ENCODE measurements around the gene BDNF.

Gene BDNF

DNA sequence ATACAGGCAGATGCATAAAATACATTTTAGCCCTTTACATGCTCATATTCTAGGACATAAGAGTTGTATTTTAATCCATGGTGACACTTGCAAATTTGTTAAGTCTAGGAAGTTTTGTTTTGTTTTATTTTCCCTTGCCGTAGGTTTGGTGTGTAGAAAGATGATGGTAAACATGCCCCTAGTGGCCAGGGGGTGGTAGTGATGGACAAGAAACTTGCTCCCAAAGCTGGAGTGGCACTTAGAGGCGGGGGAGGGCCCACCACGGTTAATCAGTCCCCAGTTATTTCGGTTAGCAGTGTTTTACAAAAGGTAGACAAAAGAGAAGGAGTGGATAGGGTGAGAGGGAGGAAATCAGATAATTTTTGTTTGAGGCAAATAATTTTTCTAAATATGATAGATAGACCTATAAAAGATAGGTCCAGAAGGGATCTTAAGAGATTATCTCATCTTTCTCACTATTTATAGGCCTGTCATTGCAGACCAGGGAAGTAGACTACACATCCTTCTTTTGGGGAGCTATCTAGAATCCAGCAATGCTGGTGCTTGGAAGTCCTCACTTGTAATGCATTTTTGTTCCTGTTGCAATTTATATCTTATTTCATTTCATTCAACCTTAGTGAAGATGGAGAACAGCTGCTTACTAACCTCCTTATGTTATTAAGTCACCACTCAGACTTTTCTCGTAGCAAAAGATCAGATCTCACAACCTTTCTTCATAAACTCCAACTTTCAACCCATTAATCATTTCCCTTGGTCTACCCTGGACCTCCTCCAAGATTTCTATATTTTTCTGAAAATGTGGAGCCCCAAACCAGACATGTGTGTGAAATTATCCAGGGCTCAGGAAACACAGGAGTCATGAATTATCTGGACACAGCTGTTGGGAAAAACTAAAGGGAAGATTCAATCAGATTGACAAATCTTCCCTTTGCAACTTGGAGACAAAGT, 5.9 kb upstream of the BDNF start:
- H4K91ac ChIP-seq (ENCODE audit: low read depth, low read length), result no peak overlapping the region
- no peak overlapping the region for H2BK120ac ChIP-seq (ENCODE audit: insufficient read depth, low read length, poor library complexity)
- 100% methylated on average over 1 of the region's 5 CpGs for whole genome bisulfite sequencing (ENCODE audit: extremely low coverage, insufficient coverage, insufficient read length)

GRCh38 chr11:27703481-27703880, 3.2 kb upstream of the BDNF start:
- no CpG with 5 or more reads among the region's 3 CpGs for WGBS (ENCODE audit: extremely low coverage, insufficient coverage, insufficient read length)
- H2BK12ac ChIP-seq (ENCODE audit: low read length), result no peak overlapping the region
- H4K12ac ChIP-seq (ENCODE audit: low read depth, low read length), result no peak overlapping the region
- peak in 1 of 2 donors; percentile 49 for DNase-seq
- no peak overlapping the region for H3K4ac ChIP-seq (ENCODE audit: low read depth, low read length)
- H2AFZ ChIP-seq (ENCODE audit: insufficient read depth, low read length, poor library complexity), result no peak overlapping the region
- no peaks in the 10 kb centered on the region for H3K36me3 ChIP-seq (ENCODE audit: control insufficient read depth in 1 of 2, insufficient read depth in 2 of 2, low read length in 2 of 2)
- H2BK5ac ChIP-seq (ENCODE audit: low read depth, low read length, poor library complexity), result no peak overlapping the region
- H4K91ac ChIP-seq (ENCODE audit: low read depth, low read length), result no peak overlapping the region
- no peak overlapping the region for H3K23ac ChIP-seq (ENCODE audit: low read length)
- no peak overlapping the region for H3K18ac ChIP-seq (ENCODE audit: low read length)
- H4K8ac ChIP-seq (ENCODE audit: low read depth, low read length), result no peak overlapping the region
- H3K4me3 ChIP-seq (ENCODE audit: low read depth, low read length), result no peak overlapping the region
- H2BK120ac ChIP-seq (ENCODE audit: insufficient read depth, low read length, poor library complexity), result no peak overlapping the region
- H3K27me3 ChIP-seq (ENCODE audit: insufficient read depth, low read length), result peaks cover 27% of the 10 kb centered on the region
- no peak overlapping the region for H2AK5ac ChIP-seq (ENCODE audit: low read length)
- peaks cover 9 to 10% of the 10 kb centered on the region in 2 experiments for H3K4me1 ChIP-seq (ENCODE audit: control insufficient read depth in 1 of 2, insufficient read depth in 2 of 2, low read length in 2 of 2)
- no peak overlapping the region for H3K4me2 ChIP-seq (ENCODE audit: low read length)
- no peaks in the 10 kb centered on the region for H3K9me3 ChIP-seq (ENCODE audit: insufficient read depth, low read depth, low read length)
- no peak overlapping the region for H3K27ac ChIP-seq (ENCODE audit: low read depth, low read length)
- H3K9ac ChIP-seq (ENCODE audit: low read length), result no peak overlapping the region
- peaks cover 4% of the 10 kb centered on the region for H3K79me1 ChIP-seq (ENCODE audit: low read length)
- H3K14ac ChIP-seq (ENCODE audit: low read length), result no peak overlapping the region
- no peaks in the 10 kb centered on the region for H3K79me2 ChIP-seq (ENCODE audit: control insufficient read depth, insufficient read depth, low read length, poor library complexity)

More for the DNA sequence above, 5.9 kb upstream of the BDNF start:
- Histone ChIP-seq H3K18ac (ENCODE audit: low read length) (no peak overlapping the region), H2AFZ (ENCODE audit: insufficient read depth, low read length, poor library complexity) (no peak overlapping the region), H2AK5ac (ENCODE audit: low read length) (no peak overlapping the region), H4K8ac (ENCODE audit: low read depth, low read length) (no peak overlapping the region), H3K9me3 (ENCODE audit: insufficient read depth, low read depth, low read length) (no peaks in the 10 kb centered on the region), H3K14ac (ENCODE audit: low read length) (no peak overlapping the region), H3K27me3 (ENCODE audit: insufficient read depth, low read length) (peaks cover 11% of the 10 kb centered on the region), H3K4me2 (ENCODE audit: low read length) (no peak overlapping the region), H3K9ac (ENCODE audit: low read length) (no peak overlapping the region), H3K4me1 (ENCODE audit: control insufficient read depth in 1 of 2, insufficient read depth in 2 of 2, low read length in 2 of 2) (peaks cover 4% of the 10 kb centered on the region in 2 experiments), H3K4ac (ENCODE audit: low read depth, low read length) (no peak overlapping the region), H2BK5ac (ENCODE audit: low read depth, low read length, poor library complexity) (no peak overlapping the region), H2BK12ac (ENCODE audit: low read length) (no peak overlapping the region), H3K4me3 (ENCODE audit: low read depth, low read length) (no peak overlapping the region), H3K79me2 (ENCODE audit: control insufficient read depth, insufficient read depth, low read length, poor library complexity) (no peaks in the 10 kb centered on the region), H3K27ac (ENCODE audit: low read depth, low read length) (no peak overlapping the region), H4K12ac (ENCODE audit: low read depth, low read length) (no peak overlapping the region), H3K79me1 (ENCODE audit: low read length) (no peaks in the 10 kb centered on the region), H3K36me3 (ENCODE audit: control insufficient read depth in 1 of 2, insufficient read depth in 2 of 2, low read length in 2 of 2) (no peaks in the 10 kb centered on the region), H3K23ac (ENCODE audit: low read length) (no peak overlapping the region)
- peak in 1 of 2 donors; percentile 42 for DNase-seq

GRCh38 chr11:27702811-27703210, 2.6 kb upstream of the BDNF start:
- no peak overlapping the region for H4K8ac ChIP-seq (ENCODE audit: low read depth, low read length)
- H2BK5ac ChIP-seq (ENCODE audit: low read depth, low read length, poor library complexity), result no peak overlapping the region
- H3K4ac ChIP-seq (ENCODE audit: low read depth, low read length), result no peak overlapping the region
- no peak overlapping the region for H4K12ac ChIP-seq (ENCODE audit: low read depth, low read length)
- no peak overlapping the region for H3K27ac ChIP-seq (ENCODE audit: low read depth, low read length)
- H3K4me1 ChIP-seq (ENCODE audit: control insufficient read depth in 1 of 2, insufficient read depth in 2 of 2, low read length in 2 of 2), result peaks cover 9 to 10% of the 10 kb centered on the region in 2 experiments
- no peak overlapping the region for H2BK120ac ChIP-seq (ENCODE audit: insufficient read depth, low read length, poor library complexity)
- H3K9me3 ChIP-seq (ENCODE audit: insufficient read depth, low read depth, low read length), result no peaks in the 10 kb centered on the region
- DNase-seq, result no peak
- no peak overlapping the region for H3K14ac ChIP-seq (ENCODE audit: low read length)
- no peaks in the 10 kb centered on the region for H3K79me2 ChIP-seq (ENCODE audit: control insufficient read depth, insufficient read depth, low read length, poor library complexity)
- H3K18ac ChIP-seq (ENCODE audit: low read length), result no peak overlapping the region
- no peak overlapping the region for H3K4me2 ChIP-seq (ENCODE audit: low read length)
- H2AK5ac ChIP-seq (ENCODE audit: low read length), result no peak overlapping the region
- H3K23ac ChIP-seq (ENCODE audit: low read length), result no peak overlapping the region
- no peaks in the 10 kb centered on the region for H3K36me3 ChIP-seq (ENCODE audit: control insufficient read depth in 1 of 2, insufficient read depth in 2 of 2, low read length in 2 of 2)
- peaks cover 4% of the 10 kb centered on the region for H3K79me1 ChIP-seq (ENCODE audit: low read length)
- H3K9ac ChIP-seq (ENCODE audit: low read length), result no peak overlapping the region
- H2AFZ ChIP-seq (ENCODE audit: insufficient read depth, low read length, poor library complexity), result no peak overlapping the region
- no peak overlapping the region for H2BK12ac ChIP-seq (ENCODE audit: low read length)
- no peak overlapping the region for H3K4me3 ChIP-seq (ENCODE audit: low read depth, low read length)
- peaks cover 27% of the 10 kb centered on the region for H3K27me3 ChIP-seq (ENCODE audit: insufficient read depth, low read length)
- H4K91ac ChIP-seq (ENCODE audit: low read depth, low read length), result no peak overlapping the region
- WGBS (ENCODE audit: extremely low coverage, insufficient coverage, insufficient read length), result no CpG with 5 or more reads among the region's 6 CpGs

DNA sequence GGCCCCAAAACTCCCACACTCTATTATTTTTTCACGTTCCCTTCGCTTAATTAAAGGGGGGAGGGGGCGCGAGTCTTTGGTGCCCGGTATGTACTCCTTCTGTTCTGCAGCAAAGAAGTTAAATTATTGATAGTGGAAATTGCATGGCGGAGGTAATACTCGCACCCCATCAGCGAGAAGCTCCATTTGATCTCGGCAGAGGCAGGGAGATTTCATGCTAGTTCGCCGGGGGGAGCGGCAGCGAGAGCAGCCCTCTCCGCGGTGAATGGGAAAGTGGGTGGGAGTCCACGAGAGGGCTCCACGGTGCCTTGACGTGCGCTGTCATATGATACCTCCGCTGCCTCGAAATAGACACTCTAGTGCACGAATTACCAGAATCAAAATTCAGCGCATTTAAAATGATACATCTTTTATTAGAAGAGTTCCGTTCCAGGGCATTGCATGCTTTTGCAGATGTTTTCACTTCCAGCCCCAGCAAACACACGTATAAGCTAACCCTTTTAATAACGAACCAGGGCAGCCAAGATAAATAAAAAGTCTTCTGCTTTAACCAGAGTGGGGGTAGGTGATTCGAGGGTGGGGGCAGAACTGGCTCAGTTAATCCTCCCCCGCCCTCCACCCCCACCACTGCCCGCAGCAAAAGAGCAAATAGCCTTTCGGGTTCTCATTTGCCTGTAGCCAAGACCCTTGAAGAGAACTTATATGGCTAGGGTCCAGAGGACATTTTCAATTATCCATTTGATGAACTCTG, 1.3 kb upstream of the BDNF start:
- H4K8ac ChIP-seq (ENCODE audit: low read depth, low read length), result no peak overlapping the region
- H3K4me1 ChIP-seq (ENCODE audit: control insufficient read depth in 1 of 2, insufficient read depth in 2 of 2, low read length in 2 of 2), result peaks cover 9 to 10% of the 10 kb centered on the region in 2 experiments
- peak overlapping the region; percentile 98 for H3K4me2 ChIP-seq (ENCODE audit: low read length)
- H2BK12ac ChIP-seq (ENCODE audit: low read length), result no peak overlapping the region
- no peak overlapping the region for H2BK120ac ChIP-seq (ENCODE audit: insufficient read depth, low read length, poor library complexity)
- H2AK5ac ChIP-seq (ENCODE audit: low read length), result no peak overlapping the region
- no peak overlapping the region for H3K18ac ChIP-seq (ENCODE audit: low read length)
- H3K36me3 ChIP-seq (ENCODE audit: control insufficient read depth in 1 of 2, insufficient read depth in 2 of 2, low read length in 2 of 2), result no peaks in the 10 kb centered on the region
- no peaks in the 10 kb centered on the region for H3K79me2 ChIP-seq (ENCODE audit: control insufficient read depth, insufficient read depth, low read length, poor library complexity)
- H4K91ac ChIP-seq (ENCODE audit: low read depth, low read length), result no peak overlapping the region
- peak in 1 of 2 donors; percentile 38 for DNase-seq
- no peak overlapping the region for H3K14ac ChIP-seq (ENCODE audit: low read length)
- WGBS (ENCODE audit: extremely low coverage, insufficient coverage, insufficient read length), result no CpG with 5 or more reads among the region's 30 CpGs
- peaks cover 27% of the 10 kb centered on the region for H3K27me3 ChIP-seq (ENCODE audit: insufficient read depth, low read length)
- H3K4ac ChIP-seq (ENCODE audit: low read depth, low read length), result no peak overlapping the region
- no peak overlapping the region for H2AFZ ChIP-seq (ENCODE audit: insufficient read depth, low read length, poor library complexity)
- H3K79me1 ChIP-seq (ENCODE audit: low read length), result peaks cover 4% of the 10 kb centered on the region
- H4K12ac ChIP-seq (ENCODE audit: low read depth, low read length), result no peak overlapping the region
- no peak overlapping the region for H3K23ac ChIP-seq (ENCODE audit: low read length)
- H3K9me3 ChIP-seq (ENCODE audit: insufficient read depth, low read depth, low read length), result no peaks in the 10 kb centered on the region
- H3K4me3 ChIP-seq (ENCODE audit: low read depth, low read length), result peak overlapping the region; percentile 44
- no peak overlapping the region for H2BK5ac ChIP-seq (ENCODE audit: low read depth, low read length, poor library complexity)
- no peak overlapping the region for H3K27ac ChIP-seq (ENCODE audit: low read depth, low read length)
- H3K9ac ChIP-seq (ENCODE audit: low read length), result no peak overlapping the region

Measured in trophoblast cell (in vitro differentiated cells and primary cell).